GM21367 (cell line): ENCODE results near the gene RUNDC3A.
"Not testable (repeated sequence)": the region's sequence is repeated elsewhere in the genome, so short reads cannot be mapped to it uniquely, and the experiment has no call there.

ENCODE experiments used
- ATAC-seq: cut with Tn5 transposase; IDR thresholded peaks from one replicate; pipeline ENCODE4 v1.9.1; 2021; ENCODE audit not compliant: unreplicated experiment

The RUNDC3A gene

DNA sequence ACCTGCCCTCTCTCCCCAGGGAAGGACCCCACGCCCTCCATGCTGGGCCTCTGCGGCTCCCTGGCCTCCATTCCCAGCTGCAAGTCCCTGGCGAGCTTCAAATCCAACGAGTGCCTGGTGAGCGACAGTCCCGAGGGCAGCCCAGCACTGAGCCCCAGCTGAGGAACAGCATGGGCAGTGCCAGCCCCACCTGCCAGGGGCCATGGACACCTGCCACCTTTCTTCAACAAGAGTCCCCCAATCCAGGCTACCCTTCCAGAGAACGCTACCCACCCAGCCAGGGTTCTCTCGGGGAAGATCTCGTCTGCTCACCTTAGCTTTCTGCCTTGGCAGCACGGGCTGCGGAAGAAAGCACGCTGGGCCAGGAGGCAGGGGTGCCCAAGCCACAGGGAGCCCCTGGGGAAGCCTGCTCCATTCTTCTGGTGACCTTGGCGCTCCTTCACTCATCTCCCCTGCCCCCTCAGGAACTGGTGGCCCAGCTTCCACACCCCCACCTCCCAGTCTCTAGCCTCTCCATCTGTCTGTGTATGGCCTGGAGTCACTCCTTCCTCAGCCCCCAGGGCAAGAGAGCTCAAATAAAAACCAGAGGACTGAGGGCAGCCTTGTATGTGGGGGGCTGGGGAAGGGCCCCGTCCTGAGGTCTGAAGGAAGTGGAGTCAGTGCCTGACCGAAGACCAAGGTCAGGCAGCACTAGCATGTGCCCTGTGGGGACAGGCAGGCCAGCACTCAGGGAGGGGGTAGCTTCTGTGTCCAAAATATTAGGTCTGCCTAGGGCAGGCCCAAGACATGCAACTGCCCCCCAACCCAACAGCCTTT is 9.9 kb downstream of the RUNDC3A start:
- ATAC-seq = no peak

DNA sequence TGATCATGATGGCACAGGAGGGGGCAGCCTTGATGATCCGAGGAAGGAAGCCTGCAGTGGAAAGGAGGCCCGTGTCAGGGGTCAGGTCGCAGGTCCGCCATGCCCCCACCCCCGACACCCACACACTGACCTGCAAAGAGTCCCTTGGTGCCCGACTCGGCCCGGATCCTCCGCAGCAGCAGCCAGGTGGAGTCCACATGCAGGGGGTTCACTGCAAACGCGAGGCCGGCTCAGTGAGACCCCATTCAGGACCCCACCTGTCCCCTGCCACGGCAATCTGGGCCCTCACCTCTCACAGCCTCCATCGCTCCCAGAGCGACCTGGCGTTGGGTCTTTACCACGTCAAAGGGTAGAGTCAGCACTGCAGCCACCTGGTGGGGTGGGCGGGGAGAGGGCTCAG is 11.7 kb downstream of the RUNDC3A start:
- ATAC-seq = no peak

DNA sequence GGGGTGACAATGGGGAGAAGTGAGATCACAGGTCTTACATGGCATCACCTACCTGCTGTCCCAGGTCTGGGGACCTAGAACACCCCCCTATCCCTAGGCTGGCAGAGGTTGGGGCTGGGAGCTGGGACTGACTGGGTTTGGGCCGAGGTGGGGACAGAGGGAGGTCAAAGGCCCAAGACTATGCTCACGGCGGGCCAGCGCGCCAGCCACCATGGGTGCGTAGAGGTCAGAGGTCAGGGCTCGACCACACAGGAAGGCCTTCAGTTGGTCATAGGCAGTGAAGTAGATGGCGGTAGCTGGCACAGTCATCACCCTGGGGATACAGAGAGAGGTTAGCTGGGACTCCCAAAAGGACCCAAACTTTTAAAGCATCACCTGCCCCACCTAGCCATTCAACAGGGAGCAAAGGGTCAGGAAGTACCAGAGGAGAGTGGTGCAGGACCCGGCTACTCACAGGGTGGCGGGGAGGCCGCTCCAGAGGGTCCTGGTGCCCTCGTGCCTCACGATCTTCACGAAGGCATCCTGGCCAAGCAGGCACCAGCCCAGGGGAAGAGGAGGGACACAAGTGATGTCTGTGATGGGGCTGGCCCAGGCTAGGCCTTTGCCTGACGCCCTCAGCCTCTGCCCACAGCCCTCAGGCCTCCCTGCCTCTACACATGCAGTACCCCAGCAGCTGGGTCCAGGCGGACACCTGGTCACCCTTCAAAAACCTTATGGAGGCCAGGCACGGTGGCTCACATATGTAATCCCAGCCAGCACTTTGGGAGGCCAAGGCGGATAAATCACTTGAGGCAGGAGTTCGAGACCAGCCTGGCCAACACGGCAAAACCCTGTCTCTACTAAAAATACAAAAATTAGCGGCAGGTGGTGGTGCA is 13.1 kb downstream of the RUNDC3A start:
- no peak for ATAC-seq

- no peak for ATAC-seq
These were observed 14.0 kb downstream of the RUNDC3A start for GRCh38 chr17:44322236-44322895.

DNA sequence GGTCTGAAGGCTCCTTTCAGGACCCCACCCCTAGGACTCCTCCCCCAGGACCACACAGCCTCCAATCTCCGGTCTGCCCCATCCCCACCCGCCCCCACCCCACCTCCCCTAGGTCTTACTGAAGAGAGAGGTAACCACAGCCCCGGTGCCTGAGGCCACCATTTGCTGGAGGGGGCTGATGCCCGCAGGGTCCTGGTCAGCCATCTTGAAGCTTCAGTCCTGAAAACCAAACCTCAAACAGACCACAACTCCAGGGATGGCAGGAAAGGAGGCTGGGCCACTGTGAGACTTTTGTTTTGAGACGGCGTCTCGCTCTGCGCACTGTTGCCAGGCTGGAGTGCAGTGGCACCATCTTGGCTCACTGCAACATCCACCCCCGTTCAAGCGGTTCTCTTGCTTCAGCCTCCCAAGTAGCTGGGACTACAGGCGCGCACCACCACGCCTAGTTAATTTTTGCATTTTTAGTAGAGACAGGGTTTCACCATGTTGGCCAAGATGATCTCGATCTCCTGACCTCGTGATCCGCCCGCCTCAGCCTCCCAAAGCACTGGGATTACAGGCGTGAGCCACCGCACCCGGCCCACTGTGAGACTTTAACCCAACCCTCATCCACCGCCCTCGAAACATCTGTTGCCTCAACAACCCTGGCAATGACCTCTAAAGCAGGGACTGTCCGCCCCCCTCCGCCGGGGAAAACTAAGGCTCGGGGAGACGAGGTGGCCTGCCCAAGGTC is 15.1 kb downstream of the RUNDC3A start:
- no peak for ATAC-seq

- no peak for ATAC-seq
These were observed 15.7 kb downstream of the RUNDC3A start for GRCh38 chr17:44324092-44324570.

DNA sequence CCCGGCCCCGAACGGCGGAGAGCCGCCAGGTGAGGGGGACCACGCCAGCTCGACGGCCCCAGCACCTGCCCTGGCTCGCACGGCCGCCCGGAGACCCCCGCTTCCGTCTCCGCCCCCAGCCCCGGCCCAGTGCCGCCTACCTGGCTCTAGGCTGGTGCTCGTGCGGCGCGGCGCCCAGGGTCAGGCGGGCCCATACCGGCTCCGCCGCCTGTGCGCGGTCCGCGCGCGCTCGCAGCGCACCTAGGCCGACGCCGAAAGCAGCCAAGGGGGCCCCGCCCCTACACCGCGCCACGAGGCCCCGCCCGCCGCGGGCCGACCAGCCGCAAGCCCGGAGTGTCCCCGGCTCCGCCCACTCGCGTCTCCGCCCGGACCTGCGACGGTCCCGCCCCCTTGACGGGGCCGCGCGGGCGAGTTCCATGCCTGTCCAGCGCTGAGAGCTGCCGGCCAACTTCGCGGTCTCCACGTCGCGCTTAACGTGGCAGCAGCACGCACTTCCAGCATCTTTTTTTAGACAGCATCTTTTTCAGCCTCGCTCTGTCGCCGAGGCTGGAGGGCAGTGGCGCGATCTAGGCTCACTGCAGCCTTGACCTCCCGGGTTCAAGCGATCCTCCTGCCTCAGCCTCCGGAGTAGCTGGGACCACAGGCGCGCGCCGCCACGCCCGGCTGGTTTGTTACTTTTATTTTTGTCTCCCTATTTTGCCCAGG is 16.3 kb downstream of the RUNDC3A start, which contains the start of gene SLC25A39:
Gene SLC25A39 (minus strand): TSS at position 253 of the 705 bp plus-strand sequence. CDS start 1,261 bp downstream, outside the sequence.
- peak; percentile 56 for ATAC-seq

- no peak for ATAC-seq
These were observed 18.6 kb downstream of the RUNDC3A start for GRCh38 chr17:44326861-44327444.

DNA sequence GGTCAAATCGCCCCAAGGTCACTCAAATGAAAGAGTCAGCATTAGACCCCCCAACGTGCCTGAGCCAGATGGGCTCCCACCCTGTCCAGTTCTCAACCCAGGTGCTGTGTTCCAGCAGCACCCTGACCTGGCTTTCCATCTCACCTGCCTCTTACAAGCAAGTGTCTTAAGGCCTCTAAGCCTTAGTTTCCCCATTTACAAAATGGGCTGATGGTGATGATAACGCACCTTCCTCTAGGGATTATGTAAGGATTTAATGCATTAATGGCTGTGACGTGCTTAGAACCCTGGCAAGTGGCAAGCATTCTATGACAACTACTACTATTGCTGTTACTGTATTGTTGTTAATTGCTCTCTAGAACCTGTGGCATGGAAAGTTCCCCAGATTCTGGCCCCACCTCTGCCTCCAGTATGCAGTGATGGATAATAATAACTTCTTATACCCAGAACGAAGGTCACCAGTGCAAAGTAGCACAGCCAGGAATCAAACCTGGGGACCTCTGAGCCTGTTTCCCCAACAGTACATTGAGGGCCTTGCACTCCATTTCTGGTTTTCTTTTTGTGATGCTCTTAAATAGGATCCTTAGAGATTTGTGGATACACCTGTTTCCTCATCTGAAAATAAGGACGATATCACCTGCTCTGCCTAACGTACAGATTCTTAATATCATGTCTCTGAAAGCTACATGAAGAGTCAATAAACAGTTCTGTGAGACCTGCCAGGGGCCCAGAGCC is 19.5 kb downstream of the RUNDC3A start:
- ATAC-seq = no peak

DNA sequence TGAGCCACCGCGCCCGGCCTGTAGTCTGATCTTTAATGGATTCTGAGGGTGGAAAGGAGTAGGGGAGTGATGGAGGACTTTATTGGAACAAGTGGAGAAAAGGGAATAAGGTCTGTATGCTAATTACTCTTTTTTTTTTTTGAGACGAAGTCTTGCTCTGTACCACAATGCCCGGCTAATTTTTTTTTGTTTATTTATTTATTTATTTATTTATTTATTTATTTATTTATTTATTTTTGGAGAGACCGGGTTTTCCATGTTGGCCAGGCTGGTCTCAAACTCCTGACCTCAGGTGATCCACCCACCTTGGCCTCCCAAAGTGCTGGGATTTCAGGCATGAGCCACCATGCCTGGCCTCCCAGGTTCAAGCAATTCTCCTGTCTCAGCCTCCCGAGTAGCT is 21.1 kb downstream of the RUNDC3A start:
- not testable (repeated sequence) for ATAC-seq

DNA sequence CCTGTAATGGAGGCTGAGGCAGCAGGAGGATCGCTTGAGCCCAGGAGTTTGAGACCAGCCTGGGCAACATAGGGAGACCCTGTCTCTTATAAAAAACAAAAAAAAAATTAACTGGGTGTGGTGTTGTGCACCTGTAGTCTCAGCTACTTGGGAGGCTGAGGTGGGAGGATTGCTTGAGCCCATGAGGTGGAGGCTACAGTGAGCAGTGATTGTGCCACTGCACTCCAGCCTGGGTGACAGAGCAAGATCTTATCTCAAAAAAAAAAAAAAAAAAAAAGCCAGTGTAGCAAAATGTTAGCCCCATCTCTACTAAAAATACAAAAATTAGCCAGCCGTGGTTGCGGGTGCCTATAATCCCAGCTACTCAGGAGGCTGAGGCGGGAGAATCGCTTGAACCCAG is 21.9 kb downstream of the RUNDC3A start:
- ATAC-seq = not testable (repeated sequence)

- no peak for ATAC-seq
These were observed 22.9 kb downstream of the RUNDC3A start for GRCh38 chr17:44331249-44331760.

GRCh38 chr17:44333371-44333770 is 25.0 kb downstream of the RUNDC3A start:
- ATAC-seq = no peak

- no peak for ATAC-seq
These were observed 25.9 kb downstream of the RUNDC3A start for GRCh38 chr17:44334315-44334714.

DNA sequence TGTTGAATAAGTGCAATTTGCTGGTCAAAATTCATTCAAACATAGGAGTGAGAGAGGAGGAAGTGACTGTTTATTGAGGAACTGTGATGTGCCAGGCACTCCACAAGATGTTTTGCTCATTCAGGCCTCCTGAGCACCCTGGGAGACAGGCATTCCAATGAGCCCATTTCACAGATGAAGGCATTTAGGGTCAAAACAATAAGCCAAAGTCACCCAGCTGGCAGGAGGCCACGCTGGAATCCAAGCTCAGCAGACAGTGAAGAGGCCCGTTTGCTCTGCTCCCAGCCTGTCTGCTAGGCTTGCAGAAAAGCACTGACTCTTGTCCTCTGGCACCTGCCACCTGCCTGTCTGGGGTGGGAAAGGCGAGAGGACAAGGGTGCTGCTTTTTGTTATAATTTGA is 26.3 kb downstream of the RUNDC3A start:
- ATAC-seq = no peak

- no peak for ATAC-seq
These were observed 27.2 kb downstream of the RUNDC3A start for GRCh38 chr17:44335564-44335963.

- ATAC-seq = no peak
These were observed 27.6 kb downstream of the RUNDC3A start for GRCh38 chr17:44335968-44336367.

GRCh38 chr17:44338702-44339101 is 30.3 kb downstream of the RUNDC3A start:
- ATAC-seq = no peak

DNA sequence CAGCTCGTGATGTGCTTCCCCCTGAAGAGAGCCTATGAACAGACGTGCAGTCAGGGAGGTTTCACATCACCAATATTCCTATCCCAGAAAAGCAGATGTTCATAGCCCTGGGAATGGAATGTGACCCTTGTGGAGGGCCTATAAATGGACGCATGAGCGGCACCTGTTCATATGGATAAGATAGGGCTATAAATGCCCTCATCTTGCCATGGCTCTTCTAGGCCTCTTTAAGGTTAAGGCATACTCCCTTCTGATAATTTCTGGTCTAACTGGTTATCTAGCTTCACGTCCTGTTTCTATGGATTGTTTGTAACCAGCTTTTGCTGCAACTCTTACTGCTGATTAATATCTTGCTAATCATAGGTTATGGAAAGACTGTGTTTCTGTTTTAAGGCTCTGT is 32.2 kb downstream of the RUNDC3A start:
- not testable (repeated sequence) for ATAC-seq
